ENCODE data around the gene SPNS2.

- TF ChIP-seq CTCF (IDR thresholded peaks at IDR 0.05 in 2 of 3, conservative IDR thresholded peaks at IDR 0.05 in 1 of 3; ENCODE audit: borderline replicate concordance in 1 of 3, insufficient read depth in 1 of 3, low read depth in 2 of 3, low read length in 2 of 3) (no peak), EZH2phosphoT487 (IDR thresholded peaks at IDR 0.05; ENCODE audit: borderline replicate concordance) (no peak)
Observed at GRCh38 chr17:4572131-4572530, 73.5 kb downstream of the SPNS2 start.

Measured in HCT116 (cell line).